Effector memory CD8-positive, alpha-beta T cell (primary cell): ENCODE data around the gene FKRP.
A peak's percentile ranks its signal among the peaks of the same experiment; 100 is the strongest.
"Not testable (repeated sequence)": the region's sequence is repeated elsewhere in the genome, so short reads cannot be mapped to it uniquely, and the experiment has no call there.

Source experiments
- ATAC-seq: fragments of 150-1000 bp; cut with Tn5 transposase; replicated peaks from 2 replicates; pipeline ENCODE4 v1.10.0; 2021; ENCODE audit warnings: mild to moderate bottlenecking, moderate library complexity
- DNase-seq, 3 experiments: peaks; one replicate each; pipeline ENCODE4 v3.0.0; 2021
- H3K27ac Mint-ChIP-seq, 2 donors: one replicate each; pipeline ENCODE4 v1.8.0; 2022; ENCODE audit warnings: mild to moderate bottlenecking in 2 of 2, mixed read lengths in 2 of 2, moderate library complexity in 2 of 2
- H3K27me3 Mint-ChIP-seq, 2 donors: one replicate each; pipeline ENCODE4 v1.8.0; 2022; ENCODE audit warnings: mixed read lengths in 2 of 2
- H3K36me3 Mint-ChIP-seq: one replicate; pipeline ENCODE4 v1.8.0; 2022; ENCODE audit warnings: mild to moderate bottlenecking, moderate library complexity, mixed read lengths; ENCODE audit not compliant: insufficient read depth
- H3K4me1 Mint-ChIP-seq, 2 donors: one replicate each; pipeline ENCODE4 v1.8.0; 2022; ENCODE audit warnings: low read depth in 2 of 2, mixed read lengths in 2 of 2
- H3K4me3 Mint-ChIP-seq, 2 donors: one replicate each; pipeline ENCODE4 v1.8.0; 2022; ENCODE audit warnings: mild to moderate bottlenecking in 2 of 2, mixed read lengths in 2 of 2, moderate library complexity in 2 of 2
- H3K9me3 Mint-ChIP-seq, 2 donors: one replicate each; pipeline ENCODE4 v1.8.0; 2022; ENCODE audit warnings: mixed read lengths in 2 of 2

The FKRP gene

DNA sequence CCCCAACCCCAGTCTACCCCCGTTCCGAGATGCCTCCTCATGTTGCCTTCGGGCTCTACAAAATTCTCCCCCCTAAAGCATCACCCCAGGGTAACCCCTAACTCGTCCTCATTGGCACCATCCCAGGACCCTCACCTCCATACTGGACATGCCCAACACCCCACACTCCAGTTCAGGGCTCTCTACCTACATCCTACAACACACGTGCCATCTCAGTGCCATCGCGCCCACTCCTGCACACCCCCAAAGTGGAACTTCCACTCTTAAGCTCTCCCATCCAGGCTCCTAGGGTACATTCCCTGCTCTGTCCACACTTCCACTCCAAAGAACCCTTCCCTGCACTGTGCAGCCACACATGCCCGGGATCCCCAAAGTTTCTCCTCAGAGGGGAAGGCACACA, 827 bp upstream of the FKRP start:
- H3K27ac Mint-ChIP-seq: peak overlapping the region; percentile 87 to 95
- peaks cover 47 to 55% of the 10 kb centered on the region in 2 donors for H3K4me1 Mint-ChIP-seq
- DNase-seq (no peak), ATAC-seq (no peak)
- H3K27me3 Mint-ChIP-seq: no peaks in the 10 kb centered on the region
- H3K9me3 Mint-ChIP-seq: no peaks in the 10 kb centered on the region
- H3K4me3 Mint-ChIP-seq: peak overlapping the region; percentile 90 to 92
- H3K36me3 Mint-ChIP-seq: peaks cover 43% of the 10 kb centered on the region

DNA sequence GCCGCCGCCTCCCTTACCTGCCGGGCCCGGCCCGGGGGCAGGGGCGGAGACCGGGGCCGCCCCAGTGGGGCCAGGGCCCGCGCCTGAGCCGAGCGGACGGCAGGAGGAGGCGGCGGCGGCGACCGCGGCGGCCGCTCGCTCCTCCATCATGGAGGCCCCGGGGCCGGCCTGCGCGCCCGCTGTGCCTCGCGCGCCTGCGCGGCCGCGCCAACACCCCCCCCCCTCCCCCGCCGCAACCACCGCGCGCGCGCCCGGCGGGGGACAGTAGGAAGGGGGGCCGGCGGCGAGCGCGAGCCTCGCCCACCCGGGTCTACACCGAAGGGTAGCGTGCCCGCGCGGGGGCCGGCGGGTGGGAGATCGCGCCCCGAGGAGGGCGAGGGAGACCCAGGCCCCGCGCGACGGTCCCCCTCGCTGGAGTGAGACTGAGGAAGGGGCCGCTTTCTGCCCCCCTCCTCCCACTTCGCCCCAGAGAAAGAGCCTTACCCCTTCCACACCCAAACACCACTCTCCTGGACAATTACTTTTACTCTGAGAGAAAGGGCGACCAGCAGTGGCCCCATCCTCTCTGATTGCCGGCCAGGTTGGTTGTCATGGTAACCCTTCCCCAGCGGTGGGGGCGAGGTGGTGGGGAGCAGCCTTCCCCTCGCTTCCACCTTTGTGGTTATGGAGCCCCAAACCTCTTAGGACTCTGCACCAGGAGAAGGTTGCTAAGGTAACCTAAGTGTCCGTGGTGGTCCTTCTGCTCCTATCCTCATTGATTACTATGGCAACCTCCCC, 612 bp downstream of the FKRP start, which contains the start of gene STRN4:
STRN4 (minus strand) TSS at position 170 of the 777 bp plus-strand sequence; CDS start at position 150, 20 bp downstream.
- peak within 1 kb of the TSS; percentile 95 to 96 for H3K27ac Mint-ChIP-seq
- H3K9me3 Mint-ChIP-seq: no peaks in the 10 kb centered on the region
- ATAC-seq (peak; percentile 64), DNase-seq (peak; percentile 41 to 50 (median 49))
- H3K27me3 Mint-ChIP-seq: no peaks in the 10 kb centered on the region
- H3K4me3 Mint-ChIP-seq: peak within 1 kb of the TSS; percentile 90 to 92
- H3K36me3 Mint-ChIP-seq: peaks cover 37% of the 10 kb centered on the region
- peaks cover 37 to 45% of the 10 kb centered on the region in 2 donors for H3K4me1 Mint-ChIP-seq

DNA sequence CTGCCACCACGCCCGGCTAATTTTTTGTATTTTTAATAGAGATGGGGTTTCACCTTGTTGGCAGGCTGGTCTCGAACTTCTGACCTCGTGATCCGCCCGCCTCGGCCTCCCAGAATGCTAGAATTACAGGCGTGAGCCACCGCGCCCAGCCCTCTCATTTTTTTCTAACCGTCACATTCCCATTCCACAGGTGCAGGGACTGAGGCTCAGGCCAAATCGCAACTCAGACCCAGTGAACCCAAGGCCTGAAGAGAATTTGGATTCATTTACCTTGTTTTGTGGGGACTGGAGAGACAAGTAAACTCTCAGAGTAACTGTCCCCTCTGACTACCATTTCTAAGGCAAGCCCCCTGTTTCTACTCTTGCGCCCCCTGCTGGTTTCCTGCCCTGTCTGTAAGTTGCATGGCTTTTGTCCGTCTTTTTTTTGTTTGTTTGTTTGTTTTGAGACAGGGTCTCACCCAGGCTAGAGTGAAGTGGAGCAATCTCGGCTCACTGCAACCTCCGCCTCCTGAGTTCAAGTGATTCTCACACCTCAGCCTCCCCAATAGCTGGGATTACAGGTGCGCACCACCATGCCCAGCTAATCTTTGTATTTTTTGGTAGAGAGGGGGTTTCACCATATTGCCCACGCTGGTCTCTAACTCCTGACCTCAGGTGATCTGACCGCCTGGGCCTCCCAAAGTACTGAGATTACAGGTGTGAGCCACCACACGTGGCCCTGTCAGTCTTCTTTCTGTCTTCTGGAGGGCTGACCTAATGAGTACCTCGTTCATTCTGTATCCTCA, 2.7 kb downstream of the FKRP start:
- Mint-ChIP-seq H3K9me3 (no peaks in the 10 kb centered on the region), H3K27me3 (no peaks in the 10 kb centered on the region), H3K36me3 (peaks cover 29% of the 10 kb centered on the region), H3K27ac (peak overlapping the region; percentile 92 to 96), H3K4me1 (peaks cover 26 to 34% of the 10 kb centered on the region in 2 donors), H3K4me3 (peak overlapping the region; percentile 54 to 88)
- DNase-seq (peak; percentile 72 to 78 (median 72)), ATAC-seq (peak; percentile 12)

DNA sequence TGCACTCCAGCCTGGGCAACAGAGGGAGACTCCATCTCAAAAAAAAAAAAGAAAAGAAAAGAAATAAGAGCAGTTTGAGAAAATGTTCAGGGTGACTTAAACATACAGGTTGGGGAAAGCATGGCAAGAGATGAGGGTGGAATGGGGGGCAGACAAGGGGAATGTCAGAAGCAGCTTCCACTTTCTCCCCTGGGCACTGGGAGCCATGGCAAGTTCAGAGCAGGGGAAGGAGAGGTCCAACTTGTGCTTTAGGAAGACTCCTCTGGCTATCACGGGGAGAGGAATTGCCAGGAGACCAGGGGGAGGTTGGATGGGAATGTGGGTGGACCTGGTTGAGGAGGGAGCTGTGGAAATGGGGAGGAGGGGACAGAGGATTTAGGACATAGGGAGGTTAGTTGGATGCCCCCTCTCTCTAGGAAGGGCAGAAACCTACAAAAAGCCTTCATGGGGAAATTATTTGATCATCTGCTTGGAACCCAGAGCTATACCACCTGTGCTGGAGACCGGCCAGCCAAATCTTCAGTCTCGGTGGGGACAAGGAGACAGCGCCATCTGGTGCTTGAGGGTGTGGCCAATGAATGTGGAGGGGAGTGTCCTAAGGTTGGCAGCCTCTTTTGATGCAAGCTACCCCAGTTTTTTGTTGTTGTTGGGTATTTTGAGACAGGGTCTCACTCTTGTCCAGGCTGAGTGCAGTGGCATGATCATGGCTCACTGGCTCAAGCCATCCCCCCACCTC, 7.7 kb downstream of the FKRP start:
- peak; percentile 65 to 73 (median 69) for DNase-seq
- Mint-ChIP-seq H3K9me3 (no peaks in the 10 kb centered on the region), H3K27ac (peak overlapping the region in 1 of 2 donors; percentile 24), H3K4me3 (no peak overlapping the region), H3K27me3 (no peaks in the 10 kb centered on the region), H3K36me3 (peaks cover 9% of the 10 kb centered on the region), H3K4me1 (peaks cover 16 to 19% of the 10 kb centered on the region in 2 donors)
- ATAC-seq: peak; percentile 85

GRCh38 chr19:46755077-46755852, 9.4 kb downstream of the FKRP start:
- Mint-ChIP-seq H3K4me1 (peaks cover 15 to 17% of the 10 kb centered on the region in 2 donors), H3K4me3 (no peak overlapping the region), H3K27me3 (no peaks in the 10 kb centered on the region), H3K36me3 (peaks cover 9% of the 10 kb centered on the region), H3K27ac (no peak overlapping the region), H3K9me3 (no peaks in the 10 kb centered on the region)
- DNase-seq: no peak
- no peak for ATAC-seq

GRCh38 chr19:46755853-46756543, 10.1 kb downstream of the FKRP start:
- DNase-seq (no peak), ATAC-seq (no peak)
- Mint-ChIP-seq H3K9me3 (no peaks in the 10 kb centered on the region), H3K27ac (no peak overlapping the region), H3K4me3 (peak overlapping the region in 1 of 2 donors; percentile 37), H3K36me3 (peaks cover 9% of the 10 kb centered on the region), H3K27me3 (no peaks in the 10 kb centered on the region), H3K4me1 (peaks cover 15 to 17% of the 10 kb centered on the region in 2 donors)

- Mint-ChIP-seq H3K27me3 (no peaks in the 10 kb centered on the region), H3K27ac (no peak overlapping the region), H3K36me3 (peaks cover 5% of the 10 kb centered on the region), H3K9me3 (no peaks in the 10 kb centered on the region), H3K4me3 (peak overlapping the region in 1 of 2 donors; percentile 37), H3K4me1 (peaks cover 15 to 17% of the 10 kb centered on the region in 2 donors)
- DNase-seq (peak in 1 of 3 experiments; percentile 14), ATAC-seq (peak; percentile 34)
Observed at GRCh38 chr19:46756544-46756888, 10.7 kb downstream of the FKRP start.

- Mint-ChIP-seq H3K9me3 (no peaks in the 10 kb centered on the region), H3K27me3 (no peaks in the 10 kb centered on the region), H3K4me1 (peaks cover 12% of the 10 kb centered on the region in 2 donors), H3K27ac (no peak overlapping the region), H3K36me3 (peaks cover 4% of the 10 kb centered on the region), H3K4me3 (no peak overlapping the region)
- DNase-seq (no peak), ATAC-seq (no peak)
Observed at GRCh38 chr19:46759206-46759605, 13.3 kb downstream of the FKRP start.

DNA sequence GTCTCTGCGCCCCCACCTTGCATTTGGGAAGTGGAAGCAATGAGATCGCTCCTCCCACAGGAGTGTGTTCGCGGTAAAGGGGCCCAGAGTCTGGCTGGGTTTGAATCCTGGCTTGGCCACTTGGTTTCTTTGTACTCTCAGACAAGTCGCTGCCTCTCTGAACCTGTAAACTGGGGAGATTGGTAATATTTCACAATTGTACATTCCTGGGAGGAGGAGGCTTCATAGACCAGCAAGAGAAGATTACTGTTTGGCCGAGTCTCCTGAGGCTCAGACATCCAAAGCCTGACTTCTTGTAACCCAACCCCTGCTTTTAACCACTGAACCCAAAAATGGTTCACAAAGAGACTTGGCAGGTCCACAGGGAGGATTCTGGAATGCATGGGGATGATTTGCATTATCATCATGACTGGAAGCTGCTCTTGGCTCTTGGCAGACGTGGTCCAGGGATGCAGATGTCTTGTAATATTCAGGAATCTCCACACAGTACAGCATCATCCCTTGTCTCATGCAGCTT, 14.0 kb downstream of the FKRP start:
- no peak overlapping the region for H3K27ac Mint-ChIP-seq
- ATAC-seq (no peak), DNase-seq (no peak)
- peaks cover 12% of the 10 kb centered on the region in 2 donors for H3K4me1 Mint-ChIP-seq
- no peaks in the 10 kb centered on the region for H3K9me3 Mint-ChIP-seq
- peaks cover 4% of the 10 kb centered on the region for H3K36me3 Mint-ChIP-seq
- no peaks in the 10 kb centered on the region for H3K27me3 Mint-ChIP-seq
- no peak overlapping the region for H3K4me3 Mint-ChIP-seq

DNA sequence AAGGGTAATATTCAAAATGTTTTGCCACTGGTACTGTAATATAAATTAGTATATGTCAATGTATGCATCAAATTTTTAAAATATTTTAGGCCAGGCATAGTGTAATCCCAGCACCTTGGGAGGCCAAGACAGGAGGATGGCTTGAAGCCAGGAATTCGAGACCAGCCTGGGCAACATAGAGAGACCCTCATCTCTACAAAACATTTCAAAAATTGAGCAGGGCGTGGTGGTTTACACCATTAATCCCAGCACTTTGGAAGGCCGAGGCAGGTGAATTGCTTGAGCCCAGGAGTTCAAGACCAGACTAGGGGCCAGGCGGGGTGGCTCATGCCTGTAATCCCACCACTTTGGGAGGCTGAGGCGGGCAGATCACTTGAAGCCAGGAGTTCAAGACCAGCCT, 14.5 kb downstream of the FKRP start:
- no peak for DNase-seq
- peaks cover 4% of the 10 kb centered on the region for H3K36me3 Mint-ChIP-seq
- no peak overlapping the region for H3K27ac Mint-ChIP-seq
- peaks cover 12% of the 10 kb centered on the region in 2 donors for H3K4me1 Mint-ChIP-seq
- ATAC-seq: no peak
- H3K4me3 Mint-ChIP-seq: no peak overlapping the region
- no peaks in the 10 kb centered on the region for H3K9me3 Mint-ChIP-seq
- H3K27me3 Mint-ChIP-seq: no peaks in the 10 kb centered on the region

DNA sequence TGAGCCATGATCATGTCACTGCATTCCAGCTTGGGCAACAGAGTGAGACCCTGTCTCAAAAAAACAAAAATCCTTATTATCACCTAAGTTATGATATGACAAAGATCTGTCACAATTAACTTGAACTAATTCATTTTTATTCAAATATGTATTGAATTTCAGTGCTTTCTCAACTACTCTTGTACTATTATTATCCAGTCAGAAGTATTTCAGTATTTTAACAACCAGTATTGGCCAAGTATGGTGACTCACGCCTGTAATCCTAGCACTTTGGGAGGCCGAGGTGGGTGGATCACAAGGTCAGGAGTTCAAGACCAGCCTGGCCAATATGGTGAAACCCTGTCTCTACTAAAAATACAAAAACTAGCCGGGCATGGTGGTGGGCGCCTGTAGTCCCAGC, 15.0 kb downstream of the FKRP start:
- H3K4me3 Mint-ChIP-seq, H3K9me3 Mint-ChIP-seq, DNase-seq, ATAC-seq, H3K27me3 Mint-ChIP-seq, H3K36me3 Mint-ChIP-seq, H3K27ac Mint-ChIP-seq: not testable (repeated sequence)
- H3K4me1 Mint-ChIP-seq: peaks cover 12% of the 10 kb centered on the region in 2 donors

DNA sequence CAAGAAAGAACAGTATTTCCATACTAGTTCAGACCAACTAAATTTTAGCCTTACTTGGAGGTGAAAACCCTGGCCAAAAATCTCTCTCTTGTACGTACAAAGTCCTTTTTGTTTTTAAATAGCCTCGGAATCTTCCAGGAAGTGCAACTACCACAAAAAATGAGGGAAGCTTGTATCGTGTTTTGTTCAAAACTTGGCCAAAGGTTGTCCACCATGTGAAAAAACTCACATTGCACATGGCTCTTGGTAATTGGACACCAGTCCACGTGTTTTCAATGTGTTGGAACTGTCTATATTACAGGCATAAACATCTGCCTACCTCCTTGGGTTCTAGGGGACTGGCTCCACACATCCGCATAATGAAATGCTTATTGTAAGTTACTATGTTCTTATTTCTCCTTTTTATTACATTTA, 15.6 kb downstream of the FKRP start:
- H3K4me1 Mint-ChIP-seq: peaks cover 11 to 12% of the 10 kb centered on the region in 2 donors
- H3K4me3 Mint-ChIP-seq: no peak overlapping the region
- ATAC-seq: no peak
- no peaks in the 10 kb centered on the region for H3K9me3 Mint-ChIP-seq
- H3K27ac Mint-ChIP-seq: no peak overlapping the region
- H3K27me3 Mint-ChIP-seq: no peaks in the 10 kb centered on the region
- peaks cover 2% of the 10 kb centered on the region for H3K36me3 Mint-ChIP-seq
- DNase-seq: no peak
